IPS-18c (cell line): ENCODE data around the gene RERE.
"Not testable (repeated sequence)": the region's sequence is repeated elsewhere in the genome, so short reads cannot be mapped to it uniquely, and the experiment has no call there.

ENCODE experiments used
- H3K4me3 ChIP-seq: 2 replicates; pipeline ENCODE4 v1.7.0; 2013; ENCODE audit warnings: low read depth, mild to moderate bottlenecking, low read length, moderate library complexity; ENCODE audit not compliant: insufficient read depth
- H3K9me3 ChIP-seq: one replicate; pipeline ENCODE4 v1.6.1; 2013; ENCODE audit warnings: mild to moderate bottlenecking, low read length, moderate library complexity; ENCODE audit not compliant: control insufficient read depth, insufficient read depth

Gene RERE

GRCh38 chr1:8815582-8816151 is 1.8 kb downstream of the RERE start:
- peak overlapping the region; percentile 34; the same call in 1 of the 2 replicates for H3K4me3 ChIP-seq
- H3K9me3 ChIP-seq, result no peaks in the 10 kb centered on the region

DNA sequence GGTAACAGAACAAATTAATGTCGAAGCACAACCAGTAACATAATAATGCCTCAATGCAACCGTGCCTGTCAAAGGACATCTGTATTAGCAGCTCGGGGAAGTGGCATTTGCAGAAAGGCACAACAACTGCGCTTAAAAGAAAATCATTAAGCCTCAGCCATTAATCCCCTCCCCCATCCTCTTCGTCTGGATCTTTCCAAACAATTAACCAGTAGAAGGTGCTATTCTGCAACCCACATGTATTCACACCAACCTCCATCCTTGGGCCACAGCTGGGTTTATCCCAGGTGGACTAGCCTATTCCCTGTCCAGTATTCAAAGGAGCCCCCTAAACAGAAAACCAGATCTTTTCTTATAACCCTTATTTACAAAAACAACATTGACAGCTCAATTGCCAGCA is 2.6 kb downstream of the RERE start:
- no peaks in the 10 kb centered on the region for H3K9me3 ChIP-seq
- no peak overlapping the region; the same call in 1 of the 2 replicates for H3K4me3 ChIP-seq

DNA sequence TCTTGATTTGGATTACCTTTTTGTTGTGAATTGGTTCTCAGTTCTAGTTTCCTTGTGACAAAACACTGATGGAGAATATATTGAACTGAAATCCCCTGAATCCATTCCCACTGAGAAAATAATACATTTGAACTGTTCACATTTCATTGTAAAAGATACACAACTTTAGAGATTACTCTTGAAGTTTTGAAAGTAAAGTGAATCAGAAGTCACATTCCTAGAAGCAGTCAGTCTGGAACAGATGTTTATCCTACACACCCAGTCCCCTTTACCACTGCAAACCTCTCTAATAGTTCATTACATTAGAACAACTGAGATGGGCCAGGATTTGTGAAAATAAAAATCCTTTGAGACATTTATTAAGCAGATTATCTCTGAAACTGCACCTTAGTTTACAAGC is 3.4 kb downstream of the RERE start:
- Histone ChIP-seq H3K4me3 (no peak overlapping the region), H3K9me3 (no peaks in the 10 kb centered on the region)

GRCh38 chr1:8813016-8813763 is 4.2 kb downstream of the RERE start:
- Histone ChIP-seq H3K4me3 (no peak overlapping the region), H3K9me3 (no peaks in the 10 kb centered on the region)

GRCh38 chr1:8812081-8812480 is 5.4 kb downstream of the RERE start:
- Histone ChIP-seq H3K4me3 (no peak overlapping the region), H3K9me3 (no peaks in the 10 kb centered on the region)

- Histone ChIP-seq H3K9me3 (no peaks in the 10 kb centered on the region), H3K4me3 (no peak overlapping the region)
Observed at GRCh38 chr1:8810987-8811386, 6.5 kb downstream of the RERE start.

- no peak overlapping the region for H3K4me3 ChIP-seq
- no peaks in the 10 kb centered on the region for H3K9me3 ChIP-seq
Observed at GRCh38 chr1:8809342-8809736, 8.1 kb downstream of the RERE start.

DNA sequence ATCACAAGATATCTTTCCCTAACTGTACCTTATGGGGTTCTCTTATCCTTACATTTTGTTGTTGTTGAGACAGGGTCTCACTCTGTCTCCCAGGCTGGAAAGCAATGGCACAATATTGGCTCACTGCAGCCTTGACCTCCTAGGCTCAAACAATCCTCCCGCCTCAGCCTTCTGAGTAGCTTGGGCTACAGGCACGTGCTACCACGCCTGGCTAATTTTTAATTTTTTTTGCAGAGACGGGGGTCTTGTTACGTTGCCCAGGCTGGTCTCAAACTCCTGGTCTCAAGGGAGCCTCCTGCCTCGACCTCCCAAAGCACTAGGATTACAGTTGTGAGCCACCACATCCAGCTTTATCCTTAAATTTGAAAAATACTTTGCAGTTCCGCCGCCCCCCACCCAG is 10.4 kb downstream of the RERE start:
- Histone ChIP-seq H3K9me3 (no peaks in the 10 kb centered on the region), H3K4me3 (no peak overlapping the region)

DNA sequence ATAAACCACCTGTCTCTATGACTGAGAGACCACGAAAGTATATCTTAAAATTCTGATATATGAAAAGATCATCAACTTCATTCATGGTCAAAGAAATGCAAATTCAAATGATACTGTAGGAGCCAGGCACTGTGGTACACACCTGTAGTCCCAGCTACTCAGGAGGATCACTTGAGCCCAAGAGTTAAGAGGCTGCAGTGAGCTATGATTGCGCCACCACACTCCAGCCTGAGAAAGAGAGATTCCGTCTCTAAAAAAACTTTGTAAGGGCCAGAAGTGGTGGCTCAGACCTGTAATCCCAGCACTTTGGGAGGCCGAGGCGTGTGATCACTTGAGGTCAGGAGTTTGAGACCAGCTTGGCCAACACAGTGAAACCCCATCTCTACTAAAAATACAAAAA is 17.0 kb downstream of the RERE start:
- H3K9me3 ChIP-seq, result no peaks in the 10 kb centered on the region
- H3K4me3 ChIP-seq, result no peak overlapping the region

- H3K9me3 ChIP-seq, result no peaks in the 10 kb centered on the region
Observed at GRCh38 chr1:8797216-8797615, 20.2 kb downstream of the RERE start.

GRCh38 chr1:8796812-8797211 is 20.6 kb downstream of the RERE start:
- Histone ChIP-seq H3K9me3 (no peaks in the 10 kb centered on the region), H3K4me3 (no peak overlapping the region)

More at GRCh38 chr1:8797216-8797615, 20.2 kb downstream of the RERE start:
- no peak overlapping the region for H3K4me3 ChIP-seq

DNA sequence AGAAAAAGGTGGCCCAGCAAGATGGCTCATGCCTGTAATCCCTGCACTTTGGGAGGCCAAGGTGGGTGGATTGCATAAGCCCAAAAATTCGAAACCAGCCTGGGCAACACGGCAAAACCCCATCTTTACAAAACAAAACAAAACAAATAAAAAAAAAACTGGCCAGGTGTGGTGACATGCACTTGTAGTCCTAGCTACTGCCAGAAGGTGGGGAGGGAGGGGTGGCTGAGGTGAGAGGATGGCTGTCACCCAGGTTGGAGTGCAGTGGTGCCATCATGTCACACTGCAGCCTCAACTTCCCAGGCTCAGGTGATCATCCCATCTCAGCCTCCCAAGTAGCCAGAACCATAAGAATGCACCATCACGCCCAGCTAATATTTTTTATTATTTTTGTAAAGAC is 22.8 kb downstream of the RERE start:
- Histone ChIP-seq H3K4me3 (no peak overlapping the region), H3K9me3 (no peaks in the 10 kb centered on the region)

- H3K9me3 ChIP-seq, result no peaks in the 10 kb centered on the region
Observed at GRCh38 chr1:8791819-8792218, 25.6 kb downstream of the RERE start.

GRCh38 chr1:8790987-8791386 is 26.5 kb downstream of the RERE start:
- Histone ChIP-seq H3K4me3 (no peak overlapping the region), H3K9me3 (no peaks in the 10 kb centered on the region)

More at GRCh38 chr1:8791819-8792218, 25.6 kb downstream of the RERE start:
- H3K4me3 ChIP-seq, result no peak overlapping the region

- no peak overlapping the region for H3K4me3 ChIP-seq
- H3K9me3 ChIP-seq, result no peaks in the 10 kb centered on the region
Observed at GRCh38 chr1:8790478-8790877, 27.0 kb downstream of the RERE start.

DNA sequence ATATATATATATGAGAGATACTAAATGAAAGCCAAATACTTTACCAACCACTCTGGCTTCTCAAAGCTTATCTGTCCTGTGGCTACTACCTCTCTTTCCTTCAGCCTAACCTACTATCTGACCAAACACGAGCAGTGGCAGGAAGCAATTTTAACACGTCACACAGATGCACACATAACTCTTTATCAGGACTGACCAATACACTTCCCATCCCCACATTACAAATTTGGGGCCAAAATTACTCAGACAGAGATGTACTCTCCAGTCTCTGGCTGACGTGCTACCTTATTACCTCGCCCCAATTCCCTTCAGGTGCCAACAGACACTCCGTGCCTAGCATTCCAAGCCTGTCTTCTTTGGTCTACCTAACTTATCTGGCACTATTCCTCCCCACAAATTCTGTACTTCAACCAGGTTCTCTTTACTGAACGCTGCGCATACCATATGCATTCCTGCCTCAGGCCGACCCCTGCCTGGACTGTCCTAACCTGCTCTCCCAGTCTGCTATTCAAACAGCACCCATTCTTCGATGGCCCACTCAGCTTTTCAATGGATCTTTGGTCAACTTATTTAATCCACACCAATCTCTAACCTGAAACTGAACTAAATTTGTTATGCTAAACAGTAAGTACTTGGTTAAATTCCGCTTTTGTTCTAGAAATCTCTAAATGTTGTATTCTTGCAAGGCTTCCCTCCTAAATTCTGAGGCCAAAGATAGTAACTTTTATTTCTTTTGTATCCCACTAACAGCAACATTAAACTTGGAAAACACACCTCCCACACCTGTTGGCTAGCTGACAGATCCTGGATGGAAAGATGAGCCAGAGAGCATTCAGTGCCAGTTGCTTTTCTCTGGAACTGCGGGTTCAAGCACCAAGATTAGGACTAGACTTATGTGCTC is 27.9 kb downstream of the RERE start:
- Histone ChIP-seq H3K4me3 (no peak overlapping the region), H3K9me3 (no peaks in the 10 kb centered on the region)

GRCh38 chr1:8787218-8787617 is 30.2 kb downstream of the RERE start:
- Histone ChIP-seq H3K9me3 (no peaks in the 10 kb centered on the region), H3K4me3 (no peak overlapping the region)

- not testable (repeated sequence) for H3K9me3 ChIP-seq, H3K4me3 ChIP-seq
Observed at GRCh38 chr1:8786204-8786603, 31.2 kb downstream of the RERE start.
